HG02981 (cell line): Measurements from ENCODE around the gene WDR26.
"Not testable (repeated sequence)": the region's sequence is repeated elsewhere in the genome, so short reads cannot be mapped to it uniquely, and the experiment has no call there.

Experiments used
- ATAC-seq: cut with Tn5 transposase; IDR thresholded peaks from one replicate; pipeline ENCODE4 v1.9.1; 2021; ENCODE audit warnings: mild to moderate bottlenecking, moderate library complexity; ENCODE audit not compliant: unreplicated experiment

Gene WDR26

GRCh38 chr1:224434691-224435317 is at the start of gene WDR26:
TSS of gene WDR26 (minus strand) at chr1:224434797.
- ATAC-seq: peak; percentile 90

GRCh38 chr1:224483206-224483605 is 48.6 kb upstream of the WDR26 start:
- not testable (repeated sequence) for ATAC-seq

GRCh38 chr1:224482619-224483018 is 48.0 kb upstream of the WDR26 start:
- ATAC-seq: no peak

- no peak for ATAC-seq
These were observed 47.0 kb upstream of the WDR26 start for GRCh38 chr1:224481601-224482000.

- not testable (repeated sequence) for ATAC-seq
These were observed 46.4 kb upstream of the WDR26 start for GRCh38 chr1:224480888-224481459.

- not testable (repeated sequence) for ATAC-seq
These were observed 45.6 kb upstream of the WDR26 start for GRCh38 chr1:224480200-224480599.

- no peak for ATAC-seq
These were observed 38.2 kb upstream of the WDR26 start for GRCh38 chr1:224472806-224473205.

- ATAC-seq: no peak
These were observed 31.6 kb upstream of the WDR26 start for GRCh38 chr1:224466154-224466553.

GRCh38 chr1:224459966-224460365 is 25.4 kb upstream of the WDR26 start:
- no peak for ATAC-seq

GRCh38 chr1:224458996-224459395 is 24.4 kb upstream of the WDR26 start:
- no peak for ATAC-seq

GRCh38 chr1:224458296-224458695 is 23.7 kb upstream of the WDR26 start:
- ATAC-seq: no peak

GRCh38 chr1:224457782-224458144 is 23.2 kb upstream of the WDR26 start:
- ATAC-seq: no peak

GRCh38 chr1:224456637-224456953 is 22.0 kb upstream of the WDR26 start:
- ATAC-seq: no peak

- ATAC-seq: no peak
These were observed 19.9 kb upstream of the WDR26 start for GRCh38 chr1:224454402-224455055.

- ATAC-seq: no peak
These were observed 16.2 kb upstream of the WDR26 start for GRCh38 chr1:224450561-224451350.

GRCh38 chr1:224450159-224450558 is 15.6 kb upstream of the WDR26 start:
- no peak for ATAC-seq

- ATAC-seq: no peak
These were observed 13.9 kb upstream of the WDR26 start for GRCh38 chr1:224448453-224449017.

GRCh38 chr1:224447971-224448370 is 13.4 kb upstream of the WDR26 start:
- no peak for ATAC-seq

- ATAC-seq: no peak
These were observed 12.7 kb upstream of the WDR26 start for GRCh38 chr1:224447251-224447650.

- ATAC-seq: no peak
These were observed 4.4 kb upstream of the WDR26 start for GRCh38 chr1:224438989-224439388.

GRCh38 chr1:224435999-224436398 is 1.4 kb upstream of the WDR26 start:
- ATAC-seq: no peak
